B cell (primary cell): ENCODE data around the gene DMXL2. TPM values are rescaled to one million over a fixed set of nuclear protein-coding genes. Genes with fewer than 3 reads are reported as not detected.

Source experiments
- ATAC-seq: fragments of 200-7000 bp; cut with Tn5 transposase; one replicate; pipeline ENCODE4 v1.10.0; 2021; ENCODE audit warnings: low read depth, mild to moderate bottlenecking, moderate number of reproducible peaks, moderate library complexity
- CTCF ChIA-PET: fragments of 350-600 bp; sonication (Branson Sonifier 250); formaldehyde crosslinking; loops from one replicate; lab custom pipeline; 2021; ENCODE audit warnings: antibody characterized with exemption, inconsistent platforms; lab: Charles Lee
- POLR2A ChIA-PET: fragments of 350-600 bp; sonication (Branson Sonifier 250); formaldehyde crosslinking; loops from one replicate; lab custom pipeline; 2021; ENCODE audit warnings: antibody characterized with exemption; lab: Charles Lee
- DNase-seq: peaks from one replicate; pipeline ENCODE4 v3.0.0; 2013
- H2AFZ ChIP-seq: 2 replicates; pipeline ENCODE4 v1.6.1; 2012; ENCODE audit warnings: mild to moderate bottlenecking, low read depth, low read length; ENCODE audit not compliant: insufficient read depth, poor library complexity, severe bottlenecking
- H3K27ac ChIP-seq, 2 donors: 1 replicate in 1 of 2; 2 replicates in 1 of 2; pipeline ENCODE4 v1.5.1; 2012 to 2013; ENCODE audit warnings: low read length in 2 of 2, mild to moderate bottlenecking in 2 of 2, moderate library complexity in 1 of 2
- H3K27me3 ChIP-seq, 4 experiments: fragments of 200-600 bp in 1 of 4; sonication (generic) in 1 of 4; replicated peaks in 1 of 4; 1 replicate in 2 of 4; 2 replicates in 2 of 4; pipeline versions ENCODE4 v1.6.1 to v1.7.0; 2013 to 2016; ENCODE audit warnings: low read length in 3 of 4, mild to moderate bottlenecking in 2 of 4, mixed read lengths in 1 of 4, moderate library complexity in 1 of 4; ENCODE audit not compliant: insufficient read depth in 4 of 4, control insufficient read depth in 3 of 4; ENCODE audit errors: control extremely low read depth in 1 of 4
- H3K36me3 ChIP-seq, 2 experiments: replicated peaks in 1 of 2; 1 replicate in 1 of 2; 2 replicates in 1 of 2; pipeline versions ENCODE4 v1.6.1 to v1.7.1; 2013; ENCODE audit warnings: low read length in 1 of 2; ENCODE audit not compliant: insufficient read depth in 2 of 2, control insufficient read depth in 1 of 2; ENCODE audit errors: control extremely low read depth in 1 of 2, extremely low read depth in 1 of 2
- H3K4me1 ChIP-seq, 2 donors: fragments of 200-600 bp in 1 of 2; sonication (generic) in 1 of 2; 1 replicate in 1 of 2; 2 replicates in 1 of 2; pipeline versions ENCODE4 v1.5.1 to v1.6.1; 2013 to 2017; ENCODE audit warnings: low read length in 2 of 2; ENCODE audit not compliant: control insufficient read depth in 2 of 2, insufficient read depth in 2 of 2
- H3K4me2 ChIP-seq: replicated peaks from 2 replicates; pipeline ENCODE3; 2012; ENCODE audit warnings: mild to moderate bottlenecking, low read depth, low read length; ENCODE audit not compliant: poor library complexity, severe bottlenecking
- H3K4me3 ChIP-seq, 5 experiments: fragments of 200-600 bp in 1 of 5; sonication (generic) in 1 of 5; 1 replicate in 3 of 5; 2 replicates in 2 of 5; pipeline versions ENCODE4 v1.5.1 to v1.7.0; 2011 to 2016; ENCODE audit warnings: low read length in 4 of 5, mild to moderate bottlenecking in 4 of 5, low read depth in 2 of 5, control low read depth in 1 of 5, moderate library complexity in 1 of 5; ENCODE audit not compliant: insufficient read depth in 1 of 5; ENCODE audit errors: control extremely low read depth in 1 of 5, extremely low read depth in 1 of 5
- H3K79me2 ChIP-seq: fragments of 200-600 bp; sonication (generic); one replicate; pipeline ENCODE4 v1.6.0; 2016; ENCODE audit warnings: low read length; ENCODE audit not compliant: control insufficient read depth, insufficient read depth
- H3K9ac ChIP-seq: fragments of 200-600 bp; sonication (generic); 2 replicates; pipeline ENCODE4 v1.6.1; 2017; ENCODE audit warnings: mild to moderate bottlenecking, low read length, moderate library complexity
- H3K9me3 ChIP-seq, 3 donors: one replicate each; pipeline versions ENCODE4 v1.6.1 to v1.7.1; 2013; ENCODE audit warnings: low read length in 2 of 3; ENCODE audit not compliant: control insufficient read depth in 2 of 3, insufficient read depth in 1 of 3; ENCODE audit errors: control extremely low read depth in 1 of 3
- H4K20me1 ChIP-seq: 2 replicates; pipeline ENCODE4 v1.6.0; 2012; ENCODE audit warnings: mild to moderate bottlenecking, low read length; ENCODE audit not compliant: insufficient read depth, control insufficient read depth, poor library complexity, severe bottlenecking
- H3K27ac Mint-ChIP-seq: one replicate; pipeline ENCODE4 v1.8.0; 2021; ENCODE audit warnings: mixed read lengths
- H3K27me3 Mint-ChIP-seq: one replicate; pipeline ENCODE4 v1.8.0; 2021; ENCODE audit warnings: mixed read lengths
- H3K4me1 Mint-ChIP-seq: one replicate; pipeline ENCODE4 v1.8.0; 2021; ENCODE audit warnings: mixed read lengths
- H3K4me3 Mint-ChIP-seq: one replicate; pipeline ENCODE4 v1.8.0; 2021; ENCODE audit warnings: mixed read lengths
- H3K9me3 Mint-ChIP-seq: one replicate; pipeline ENCODE4 v1.8.0; 2022; ENCODE audit warnings: mixed read lengths; ENCODE audit not compliant: insufficient read depth
- CTCF ChIP-seq: fragments of 200-600 bp; IDR thresholded peaks from one replicate; pipeline ENCODE4 v1.8.0; 2022; ENCODE audit warnings: antibody characterized with exemption, mild to moderate bottlenecking
- EZH2 ChIP-seq: IDR thresholded peaks from 2 replicates; pipeline ENCODE4 v1.6.1; 2012; ENCODE audit warnings: borderline replicate concordance, low read depth, mild to moderate bottlenecking, moderate library complexity, low read length; ENCODE audit not compliant: insufficient read depth, poor library complexity, severe bottlenecking
- WGBS: methylation state at CpG from one replicate; pipeline ENCODE4 v1.1.5; 2013; ENCODE audit warnings: missing lambda C conversion rate; ENCODE audit not compliant: insufficient coverage; 5-methylcytosine and 5-hydroxymethylcytosine counted together
- intact Hi-C: fragments of 100-400 bp; cut with micrococcal nuclease; formaldehyde crosslinking; loops from one replicate; pipeline ENCODE4 v1.10.0; 2022
- polyA plus RNA-seq: library from polyadenylated mRNA; depleted of rRNA; stranded (reverse); fragments of >200 nt; gene quantifications from 2 replicates; pipeline ENCODE4 v1.2.3, GENCODE V29; 2012
- total RNA-seq, 2 donors: library from RNA; stranded (reverse); fragments of 120-200 nt in 1 of 2; gene quantifications; 1 replicate in 1 of 2; 2 replicates in 1 of 2; pipeline versions ENCODE4 v1.2.3 to v1.2.4, GENCODE V29; 2013 to 2022

The DMXL2 gene
- total and polyA plus RNA-seq, 2 donors (not counting 1 experiment from before 2014, with no cell fraction given), result 1.4 to 5.6 TPM

GRCh38 chr15:51589881-51590568 lies 32.5 kb downstream of the DMXL2 start:
- POLR2A ChIA-PET, result no interaction called here
- H3K4me3 Mint-ChIP-seq, result no peak overlapping the region
- CTCF ChIA-PET, result no interaction called here

More at GRCh38 chr15:51589881-51590568, 32.5 kb downstream of the DMXL2 start:
- Histone ChIP-seq H3K36me3 (no peaks in the 10 kb centered on the region), H3K4me3 (no peak overlapping the region), H3K4me2 (no peak overlapping the region), H3K9ac (no peak overlapping the region), H4K20me1 (no peaks in the 10 kb centered on the region), H3K79me2 (no peaks in the 10 kb centered on the region), H3K9me3 (peaks cover 0 to 9% (median 0%) of the 10 kb centered on the region in 3 donors), H2AFZ (no peak overlapping the region), H3K4me1 (no peaks in the 10 kb centered on the region), H3K27me3 (no peaks in the 10 kb centered on the region), H3K27ac (no peak overlapping the region)
- DNase-seq, result no peak
- TF ChIP-seq CTCF (no peak), EZH2 (no peak)
- intact Hi-C loops, result no loop called here
- Mint-ChIP-seq H3K27me3 (peaks cover 8% of the 10 kb centered on the region), H3K9me3 (peaks cover 2% of the 10 kb centered on the region), H3K27ac (no peak overlapping the region), H3K4me1 (no peaks in the 10 kb centered on the region)
- no peak for ATAC-seq
- 80% methylated on average over 1 of the region's 2 CpGs for WGBS
